Testis (tissue), 2 donors: ENCODE data around the gene NOP9.

ENCODE experiments used
- CTCF ChIP-seq, 3 experiments: fragments of 450-650 bp in 2 of 3; fragments of 200-600 bp in 1 of 3; sonication (generic) in 1 of 3; IDR thresholded peaks; one replicate each; pipeline ENCODE4 v1.5.1; 2016 to 2019; ENCODE audit warnings: antibody characterized with exemption in 3 of 3, mild to moderate bottlenecking in 2 of 3, moderate library complexity in 1 of 3
- POLR2A ChIP-seq: fragments of 450-650 bp; IDR thresholded peaks from one replicate; pipeline ENCODE4 v1.6.1; 2017; ENCODE audit warnings: antibody characterized with exemption, mild to moderate bottlenecking, moderate library complexity

- TF ChIP-seq POLR2A, result no peak
- no peak for TF ChIP-seq CTCF (IDR thresholded peaks at IDR 0.05)
Observed at GRCh38 chr14:24283796-24284460, 15.7 kb upstream of the NOP9 start.
